ENCODE measurements around the gene RCSD1.

The RCSD1 gene

GRCh38 chr1:167645140-167645541, 15.1 kb downstream of the RCSD1 start:
- ChIA-PET CTCF (interaction anchor here (0.9 to 6.1 kb wide), 4 partner anchors 9 to 20 kb away, joined by 3 to 50 read pairs (median 4); no protein-coding TSS in a partner anchor), POLR2A (interaction anchor here (1.1 kb wide), 1 partner anchor 9 kb away, joined by 6 read pairs; no protein-coding TSS in a partner anchor)
- no peak for DNase-seq (ENCODE audit: extremely low spot score)
- TF ChIP-seq, protein P1, sequence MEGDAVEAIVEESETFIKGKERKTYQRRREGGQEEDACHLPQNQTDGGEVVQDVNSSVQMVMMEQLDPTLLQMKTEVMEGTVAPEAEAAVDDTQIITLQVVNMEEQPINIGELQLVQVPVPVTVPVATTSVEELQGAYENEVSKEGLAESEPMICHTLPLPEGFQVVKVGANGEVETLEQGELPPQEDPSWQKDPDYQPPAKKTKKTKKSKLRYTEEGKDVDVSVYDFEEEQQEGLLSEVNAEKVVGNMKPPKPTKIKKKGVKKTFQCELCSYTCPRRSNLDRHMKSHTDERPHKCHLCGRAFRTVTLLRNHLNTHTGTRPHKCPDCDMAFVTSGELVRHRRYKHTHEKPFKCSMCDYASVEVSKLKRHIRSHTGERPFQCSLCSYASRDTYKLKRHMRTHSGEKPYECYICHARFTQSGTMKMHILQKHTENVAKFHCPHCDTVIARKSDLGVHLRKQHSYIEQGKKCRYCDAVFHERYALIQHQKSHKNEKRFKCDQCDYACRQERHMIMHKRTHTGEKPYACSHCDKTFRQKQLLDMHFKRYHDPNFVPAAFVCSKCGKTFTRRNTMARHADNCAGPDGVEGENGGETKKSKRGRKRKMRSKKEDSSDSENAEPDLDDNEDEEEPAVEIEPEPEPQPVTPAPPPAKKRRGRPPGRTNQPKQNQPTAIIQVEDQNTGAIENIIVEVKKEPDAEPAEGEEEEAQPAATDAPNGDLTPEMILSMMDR (IDR thresholded peaks at IDR 0.05; ENCODE audit: control extremely low read depth, extremely low read depth, low read depth, missing control alignments) = no peak

GRCh38 chr1:167645625-167646414, 15.8 kb downstream of the RCSD1 start:
- ChIA-PET CTCF (interaction anchor here (0.8 to 6.1 kb wide), 5 partner anchors 9 to 105 kb away, joined by 3 to 50 read pairs (median 5); no protein-coding TSS in a partner anchor), POLR2A (interaction anchor here (1.1 kb wide), 1 partner anchor 10 kb away, joined by 6 read pairs; no protein-coding TSS in a partner anchor)
- TF ChIP-seq, protein P1 (IDR thresholded peaks at IDR 0.05; ENCODE audit: control extremely low read depth, extremely low read depth, low read depth, missing control alignments) = no peak
- no peak for DNase-seq (ENCODE audit: extremely low spot score)

GRCh38 chr1:167648252-167648849, 18.3 kb downstream of the RCSD1 start:
- ChIA-PET POLR2A (no interaction called here), CTCF (interaction anchor here (1.0 to 6.1 kb wide), 9 partner anchors 12 to 93 kb away, joined by 3 to 50 read pairs (median 4); no protein-coding TSS in a partner anchor)
- no peak for DNase-seq (ENCODE audit: extremely low spot score)
- TF ChIP-seq, protein P1 (IDR thresholded peaks at IDR 0.05; ENCODE audit: control extremely low read depth, extremely low read depth, low read depth, missing control alignments) = no peak

GRCh38 chr1:167648978-167649744, 19.1 kb downstream of the RCSD1 start:
- DNase-seq (ENCODE audit: extremely low spot score) = no peak
- ChIA-PET CTCF (interaction anchor here (0.6 to 6.1 kb wide), 10 partner anchors 9 to 94 kb away, joined by 3 to 50 read pairs (median 6); no protein-coding TSS in a partner anchor), POLR2A (interaction anchor here (0.5 kb wide), 1 partner anchor 41 kb away, joined by 3 read pairs; no protein-coding TSS in a partner anchor)
- TF ChIP-seq, protein P1 (IDR thresholded peaks at IDR 0.05; ENCODE audit: control extremely low read depth, extremely low read depth, low read depth, missing control alignments) = no peak

DNA sequence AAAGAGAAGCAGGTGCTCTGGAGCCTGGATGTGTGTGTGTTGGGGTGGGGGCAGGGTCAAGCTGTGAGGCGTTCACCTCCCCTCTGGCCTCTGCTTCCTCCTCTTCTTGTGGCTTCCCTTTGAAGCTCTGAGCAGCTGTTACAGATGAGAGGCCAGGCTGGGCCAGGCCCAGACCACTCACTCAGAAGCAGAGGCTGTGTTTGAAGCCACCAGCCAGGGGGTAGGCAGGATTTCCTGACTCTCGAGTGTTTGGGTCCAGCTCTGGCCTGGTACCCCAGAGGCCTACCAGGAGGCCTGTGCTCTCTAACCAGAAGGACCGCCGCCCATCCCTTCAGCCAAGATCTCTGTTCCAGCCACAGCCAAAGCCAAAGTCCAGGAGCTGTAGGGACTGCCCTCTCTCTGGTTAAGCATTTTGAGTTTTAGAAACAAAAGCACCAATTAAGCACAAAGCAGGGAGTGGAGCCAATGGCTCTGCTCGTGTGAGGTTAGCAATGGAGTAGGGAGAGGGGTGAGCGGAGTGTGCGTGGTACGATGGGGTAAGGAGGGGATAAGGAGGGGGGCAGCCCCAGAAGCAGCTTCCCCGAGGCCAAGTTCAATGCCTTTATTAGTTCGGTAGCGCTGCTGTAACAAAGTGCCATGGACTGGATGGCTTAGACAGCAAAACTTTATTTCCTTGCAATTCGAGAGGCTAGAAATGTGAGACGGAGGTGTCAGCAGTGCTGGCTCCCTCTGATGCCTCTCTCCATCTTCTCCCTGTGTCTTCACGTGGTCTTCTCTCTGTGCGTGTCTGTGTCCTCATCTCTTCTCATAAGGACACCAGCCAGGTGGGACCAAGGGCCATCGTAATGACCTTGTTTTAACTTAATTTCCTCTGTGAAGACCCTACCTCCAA, 20.5 kb downstream of the RCSD1 start:
- ChIA-PET CTCF (interaction anchor here (0.6 to 6.1 kb wide), 9 partner anchors 10 to 65 kb away, joined by 3 to 50 read pairs (median 6); no protein-coding TSS in a partner anchor), POLR2A (interaction anchor here (0.8 kb wide), 1 partner anchor 18 kb away, joined by 3 read pairs; no protein-coding TSS in a partner anchor)
- peak; percentile 44 for DNase-seq (ENCODE audit: extremely low spot score)
- TF ChIP-seq, protein P1 (IDR thresholded peaks at IDR 0.05; ENCODE audit: control extremely low read depth, extremely low read depth, low read depth, missing control alignments) = no peak

Measured in GM10248 (cell line).